Suprapubic skin (tissue), 3 donors: Measurements from ENCODE around the gene C16orf89.

Source experiments
- POLR2A ChIP-seq, 2 donors: fragments of 450-650 bp; IDR thresholded peaks; one replicate each; pipeline ENCODE4 v1.6.1; 2017; ENCODE audit warnings: antibody characterized with exemption in 2 of 2, mild to moderate bottlenecking in 2 of 2, moderate library complexity in 2 of 2
- TF ChIP-seq, protein P1 (sequence below), 2 donors: fragments of 200-600 bp in 1 of 2; fragments of 450-650 bp in 1 of 2; sonication (generic) in 1 of 2; IDR thresholded peaks; one replicate each; pipeline ENCODE4 v1.5.1; 2016 to 2019; ENCODE audit warnings: antibody characterized with exemption in 2 of 2, mild to moderate bottlenecking in 1 of 2, moderate library complexity in 1 of 2

DNA sequence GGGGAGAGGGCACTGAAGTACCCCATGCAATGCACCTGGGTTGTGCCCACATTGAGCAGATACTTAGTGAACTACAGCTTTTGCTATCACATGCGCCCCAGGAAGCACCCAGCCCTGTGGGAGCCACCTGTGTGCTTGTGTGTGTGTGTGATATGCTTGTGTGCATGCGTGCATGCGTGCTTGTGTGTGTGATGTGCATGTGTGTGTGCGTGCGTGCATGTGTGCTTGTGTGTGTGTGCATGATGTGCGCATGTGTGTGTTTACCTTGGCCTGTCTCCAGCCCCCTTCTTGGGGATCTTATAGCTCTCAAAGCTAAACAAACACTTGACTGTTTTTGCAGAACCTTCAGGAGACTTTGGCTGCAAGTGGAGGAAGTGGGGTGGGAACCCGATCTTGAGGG, 841 bp downstream of the C16orf89 start:
- no peak for TF ChIP-seq POLR2A (IDR thresholded peaks at IDR 0.05)
- TF ChIP-seq, protein P1, sequence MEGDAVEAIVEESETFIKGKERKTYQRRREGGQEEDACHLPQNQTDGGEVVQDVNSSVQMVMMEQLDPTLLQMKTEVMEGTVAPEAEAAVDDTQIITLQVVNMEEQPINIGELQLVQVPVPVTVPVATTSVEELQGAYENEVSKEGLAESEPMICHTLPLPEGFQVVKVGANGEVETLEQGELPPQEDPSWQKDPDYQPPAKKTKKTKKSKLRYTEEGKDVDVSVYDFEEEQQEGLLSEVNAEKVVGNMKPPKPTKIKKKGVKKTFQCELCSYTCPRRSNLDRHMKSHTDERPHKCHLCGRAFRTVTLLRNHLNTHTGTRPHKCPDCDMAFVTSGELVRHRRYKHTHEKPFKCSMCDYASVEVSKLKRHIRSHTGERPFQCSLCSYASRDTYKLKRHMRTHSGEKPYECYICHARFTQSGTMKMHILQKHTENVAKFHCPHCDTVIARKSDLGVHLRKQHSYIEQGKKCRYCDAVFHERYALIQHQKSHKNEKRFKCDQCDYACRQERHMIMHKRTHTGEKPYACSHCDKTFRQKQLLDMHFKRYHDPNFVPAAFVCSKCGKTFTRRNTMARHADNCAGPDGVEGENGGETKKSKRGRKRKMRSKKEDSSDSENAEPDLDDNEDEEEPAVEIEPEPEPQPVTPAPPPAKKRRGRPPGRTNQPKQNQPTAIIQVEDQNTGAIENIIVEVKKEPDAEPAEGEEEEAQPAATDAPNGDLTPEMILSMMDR (IDR thresholded peaks at IDR 0.05), result no peak
